ENCODE data around the gene FNDC10. TPM values are rescaled to one million over a fixed set of nuclear protein-coding genes. Genes with fewer than 3 reads are reported as not detected.

The FNDC10 gene
- total RNA-seq, 1 donor from 2014 or later, result 2.5 TPM

DNA sequence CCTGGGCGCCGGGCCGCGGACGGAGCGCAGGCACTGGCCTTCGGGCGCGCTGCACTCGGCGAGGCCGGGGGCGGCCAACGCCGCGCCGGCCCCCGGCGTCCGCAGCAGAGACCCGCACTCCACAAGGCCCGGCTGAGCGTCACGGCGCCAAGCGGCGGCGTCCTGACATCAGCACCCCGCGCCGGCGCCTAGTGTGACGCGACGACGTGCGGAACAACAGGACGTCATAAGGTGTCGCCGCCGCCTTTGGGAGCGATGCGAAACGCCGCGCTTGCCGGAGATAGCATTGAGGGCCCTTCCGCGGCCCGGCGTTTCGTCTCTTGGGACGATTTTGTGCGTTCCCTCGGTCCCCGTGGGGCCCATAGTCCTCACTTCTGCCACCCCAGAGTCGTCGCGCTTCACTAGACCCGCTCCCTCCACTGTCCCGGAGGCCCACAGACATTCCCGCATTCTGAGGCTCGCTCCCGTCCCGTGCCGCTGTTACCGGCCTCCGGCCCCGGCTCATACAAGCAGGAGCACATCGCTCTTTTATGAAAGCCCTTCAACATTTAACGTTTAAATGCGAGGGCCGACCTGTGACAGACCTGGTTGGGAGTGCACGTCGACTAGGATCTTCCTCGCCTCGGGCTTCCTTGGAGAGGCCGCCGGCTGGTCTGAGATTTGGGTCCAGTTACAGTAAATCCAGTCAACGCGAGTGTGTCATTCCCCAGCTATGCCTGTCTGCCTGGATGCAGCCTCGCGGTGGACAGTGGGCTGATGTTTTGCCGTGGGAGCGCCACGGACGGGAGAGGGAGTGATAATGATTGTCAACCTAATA, 25.0 kb downstream of the FNDC10 start, which contains the start of gene SSU72:
SSU72 (minus strand) TSS at position 143 of the 817 bp plus-strand sequence. CDS start 306 bp downstream, outside the sequence.
- Histone ChIP-seq H3K4me3 (peak within 1 kb of the TSS; percentile 100), H3K9ac (peak within 1 kb of the TSS; percentile 97), H3K4me2 (peak within 1 kb of the TSS; percentile 100), H2AFZ (replicated peaks) (peak within 1 kb of the TSS; percentile 92), H3K36me3 (no peaks in the 10 kb centered on the region), H4K20me1 (ENCODE audit: low read depth) (peaks cover 38% of the 10 kb centered on the region), H3K4me1 (peaks cover 4% of the 10 kb centered on the region), H3K9me3 (ENCODE audit: low read depth) (no peaks in the 10 kb centered on the region), H3K79me2 (ENCODE audit: low read depth) (peaks cover 51% of the 10 kb centered on the region), H3K27ac (peak within 1 kb of the TSS; percentile 97), H3K27me3 (peaks cover 17% of the 10 kb centered on the region), H3F3A (ENCODE audit: low read depth) (peaks cover 25% of the 10 kb centered on the region)
- no peaks in the 10 kb centered on the region for H3K9me3 Mint-ChIP-seq
- H3K4me3 Mint-ChIP-seq, result peak within 1 kb of the TSS; percentile 99
- peak; percentile 98 for DNase-seq (ENCODE audit: low spot score)
- H3K4me1 Mint-ChIP-seq, result peaks cover 18% of the 10 kb centered on the region
- H3K27me3 Mint-ChIP-seq (ENCODE audit: insufficient read depth, low read depth), result peaks cover 8% of the 10 kb centered on the region
- no peak for TF ChIP-seq EZH2phosphoT487 (IDR thresholded peaks at IDR 0.05)
- peaks cover 9% of the 10 kb centered on the region for H3K36me3 Mint-ChIP-seq
- H3K27ac Mint-ChIP-seq, result peak within 1 kb of the TSS; percentile 98

DNA sequence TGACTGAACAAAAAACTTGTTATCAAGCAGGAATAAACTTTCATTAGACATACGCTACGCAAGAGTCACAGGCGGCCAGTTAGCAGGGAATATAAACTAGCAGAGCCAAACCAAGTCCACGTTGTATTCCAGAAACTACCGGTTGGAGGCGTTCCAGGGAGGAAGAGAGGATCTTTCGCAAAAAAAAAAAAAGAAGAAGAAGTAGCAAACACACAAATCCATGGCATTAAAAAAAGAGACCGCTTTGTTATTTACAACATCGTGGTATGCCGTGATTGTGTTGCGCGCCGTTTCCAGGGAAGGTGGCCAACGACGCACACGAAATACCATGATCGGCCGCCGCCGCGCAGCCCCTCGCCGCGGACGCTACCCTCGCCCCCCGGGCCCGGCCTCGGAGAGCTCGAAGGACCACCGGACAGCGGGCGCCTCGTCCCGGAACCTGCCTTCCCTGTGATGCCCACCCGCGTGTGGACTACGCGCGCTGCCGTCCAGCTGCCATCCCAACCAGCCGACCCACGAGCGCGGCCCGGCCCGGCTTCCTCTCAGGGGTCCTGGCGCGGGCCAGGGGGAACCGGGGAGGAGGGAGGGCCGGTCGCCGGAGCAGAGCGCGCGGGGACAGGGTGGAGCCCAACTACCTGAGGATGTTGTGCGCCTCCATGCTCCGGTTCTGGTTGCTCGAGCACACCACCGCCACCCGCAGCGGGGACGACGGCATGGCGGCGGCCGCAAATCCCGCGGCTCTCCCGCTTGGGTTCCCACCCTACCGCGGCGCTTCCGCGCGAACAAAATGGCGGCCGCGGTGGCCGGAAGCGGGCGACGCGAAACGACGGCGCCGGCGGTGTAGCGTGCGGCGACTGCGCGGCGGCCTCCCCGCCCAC, 25.9 kb downstream of the FNDC10 start:
- Histone ChIP-seq H3K4me1 (peaks cover 4% of the 10 kb centered on the region), H3F3A (ENCODE audit: low read depth) (peaks cover 25% of the 10 kb centered on the region), H3K27me3 (peaks cover 11% of the 10 kb centered on the region), H2AFZ (replicated peaks) (peak overlapping the region; percentile 19), H3K9ac (peak overlapping the region; percentile 97), H3K9me3 (ENCODE audit: low read depth) (no peaks in the 10 kb centered on the region), H3K79me2 (ENCODE audit: low read depth) (peaks cover 59% of the 10 kb centered on the region), H3K27ac (peak overlapping the region; percentile 97), H3K36me3 (no peaks in the 10 kb centered on the region), H3K4me3 (peak overlapping the region; percentile 100), H3K4me2 (peak overlapping the region; percentile 85), H4K20me1 (ENCODE audit: low read depth) (peaks cover 47% of the 10 kb centered on the region)
- peak overlapping the region; percentile 98 for H3K4me3 Mint-ChIP-seq
- peaks cover 18% of the 10 kb centered on the region for H3K4me1 Mint-ChIP-seq
- H3K27me3 Mint-ChIP-seq (ENCODE audit: insufficient read depth, low read depth), result peaks cover 8% of the 10 kb centered on the region
- DNase-seq (ENCODE audit: low spot score), result peak; percentile 91
- H3K36me3 Mint-ChIP-seq, result peaks cover 11% of the 10 kb centered on the region
- no peaks in the 10 kb centered on the region for H3K9me3 Mint-ChIP-seq
- TF ChIP-seq, protein P1, sequence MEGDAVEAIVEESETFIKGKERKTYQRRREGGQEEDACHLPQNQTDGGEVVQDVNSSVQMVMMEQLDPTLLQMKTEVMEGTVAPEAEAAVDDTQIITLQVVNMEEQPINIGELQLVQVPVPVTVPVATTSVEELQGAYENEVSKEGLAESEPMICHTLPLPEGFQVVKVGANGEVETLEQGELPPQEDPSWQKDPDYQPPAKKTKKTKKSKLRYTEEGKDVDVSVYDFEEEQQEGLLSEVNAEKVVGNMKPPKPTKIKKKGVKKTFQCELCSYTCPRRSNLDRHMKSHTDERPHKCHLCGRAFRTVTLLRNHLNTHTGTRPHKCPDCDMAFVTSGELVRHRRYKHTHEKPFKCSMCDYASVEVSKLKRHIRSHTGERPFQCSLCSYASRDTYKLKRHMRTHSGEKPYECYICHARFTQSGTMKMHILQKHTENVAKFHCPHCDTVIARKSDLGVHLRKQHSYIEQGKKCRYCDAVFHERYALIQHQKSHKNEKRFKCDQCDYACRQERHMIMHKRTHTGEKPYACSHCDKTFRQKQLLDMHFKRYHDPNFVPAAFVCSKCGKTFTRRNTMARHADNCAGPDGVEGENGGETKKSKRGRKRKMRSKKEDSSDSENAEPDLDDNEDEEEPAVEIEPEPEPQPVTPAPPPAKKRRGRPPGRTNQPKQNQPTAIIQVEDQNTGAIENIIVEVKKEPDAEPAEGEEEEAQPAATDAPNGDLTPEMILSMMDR (IDR thresholded peaks at IDR 0.05), result peak; percentile 42
- TF ChIP-seq EZH2phosphoT487 (IDR thresholded peaks at IDR 0.05) (no peak), EZH2 (IDR thresholded peaks at IDR 0.05) (no peak)
- H3K27ac Mint-ChIP-seq, result peak overlapping the region; percentile 96

DNA sequence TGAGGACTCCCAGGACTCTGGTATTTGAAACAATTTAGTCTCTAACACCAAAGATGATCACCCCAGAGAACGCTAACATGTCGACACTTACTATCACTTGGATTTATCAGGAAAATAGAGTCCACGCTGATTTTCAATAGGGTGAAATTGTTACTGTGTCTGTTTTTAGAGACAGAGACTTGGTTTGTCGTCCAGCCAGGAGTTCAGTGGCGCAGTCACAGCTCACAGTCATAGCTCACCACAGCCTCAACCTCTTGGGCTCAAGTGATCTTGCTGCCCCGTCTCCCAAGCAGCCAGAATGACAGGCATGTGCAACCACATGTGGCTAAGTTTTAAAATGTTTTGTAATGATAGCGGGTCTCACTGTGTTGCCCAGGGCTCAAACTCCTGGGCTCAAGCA, 30.6 kb downstream of the FNDC10 start:
- Mint-ChIP-seq H3K36me3 (peaks cover 22% of the 10 kb centered on the region), H3K9me3 (no peaks in the 10 kb centered on the region), H3K4me3 (no peak overlapping the region), H3K27me3 (ENCODE audit: insufficient read depth, low read depth) (peaks cover 7% of the 10 kb centered on the region), H3K27ac (no peak overlapping the region), H3K4me1 (peaks cover 9% of the 10 kb centered on the region)
- H4K20me1 ChIP-seq (ENCODE audit: low read depth), result peaks cover 94% of the 10 kb centered on the region
- no peak overlapping the region for H3K9ac ChIP-seq
- no peaks in the 10 kb centered on the region for H3K36me3 ChIP-seq
- DNase-seq (ENCODE audit: low spot score), result no peak
- no peaks in the 10 kb centered on the region for H3K9me3 ChIP-seq (ENCODE audit: low read depth)
- peaks cover 100% of the 10 kb centered on the region for H3K79me2 ChIP-seq (ENCODE audit: low read depth)
- no peak overlapping the region for H3K4me3 ChIP-seq
- H3K27me3 ChIP-seq, result no peaks in the 10 kb centered on the region
- no peaks in the 10 kb centered on the region for H3K4me1 ChIP-seq
- peaks cover 21% of the 10 kb centered on the region for H3F3A ChIP-seq (ENCODE audit: low read depth)
- no peak overlapping the region for H2AFZ ChIP-seq (replicated peaks)
- no peak overlapping the region for H3K27ac ChIP-seq
- no peak overlapping the region for H3K4me2 ChIP-seq
- TF ChIP-seq EZH2phosphoT487 (IDR thresholded peaks at IDR 0.05) (no peak), EZH2 (IDR thresholded peaks at IDR 0.05) (no peak)
- TF ChIP-seq, protein P1 (IDR thresholded peaks at IDR 0.05), result no peak

Measured in neural progenitor cell (in vitro differentiated cells).